ENCODE data around the gene OR5K3.

Gene OR5K3, protein sequence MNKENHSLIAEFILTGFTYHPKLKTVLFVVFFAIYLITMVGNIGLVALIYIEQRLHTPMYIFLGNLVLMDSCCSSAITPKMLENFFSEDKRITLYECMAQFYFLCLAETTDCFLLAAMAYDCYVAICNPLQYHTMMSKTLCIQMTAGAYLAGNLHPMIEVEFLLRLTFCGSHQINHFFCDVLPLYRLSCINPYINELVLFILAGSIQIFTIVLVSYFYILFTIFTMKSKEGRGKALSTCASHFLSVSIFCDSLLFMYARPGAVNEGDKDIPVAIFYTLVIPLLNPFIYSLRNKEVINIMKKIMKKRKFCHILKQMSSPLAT

DNA sequence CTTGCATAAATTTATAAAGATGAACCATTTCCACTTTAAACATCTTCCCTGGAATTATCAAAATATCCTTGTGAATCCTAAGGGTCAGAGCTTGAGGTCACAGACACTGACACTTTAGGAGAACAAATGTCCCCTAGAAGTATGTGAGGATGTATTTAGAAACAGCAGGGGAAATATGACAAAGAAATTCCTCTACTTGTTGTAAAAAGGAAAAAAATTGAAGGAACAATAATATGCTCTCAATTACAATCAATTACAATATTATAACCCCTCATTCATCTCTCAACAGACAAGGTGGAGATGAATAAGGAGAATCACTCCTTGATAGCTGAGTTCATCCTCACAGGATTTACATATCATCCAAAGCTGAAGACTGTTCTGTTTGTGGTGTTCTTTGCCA lies at the start of gene OR5K3:
Gene OR5K3 (plus strand): TSS at position 301 of the 400 bp plus-strand sequence. CDS start 0 bp downstream, at position 301.
- Histone ChIP-seq H3K9ac (ENCODE audit: low read length) (no peak within 1 kb of the TSS), H3K9me3 (ENCODE audit: control insufficient read depth, low read length) (no peaks in the 10 kb centered on the region), H3K27me3 (ENCODE audit: control insufficient read depth, insufficient read depth, low read length) (no peaks in the 10 kb centered on the region), H3K4me1 (ENCODE audit: control insufficient read depth, insufficient read depth, low read length) (no peaks in the 10 kb centered on the region), H3K36me3 (ENCODE audit: control insufficient read depth, insufficient read depth, low read length) (no peaks in the 10 kb centered on the region), H3K4me3 (ENCODE audit: low read length) (no peak within 1 kb of the TSS)

DNA sequence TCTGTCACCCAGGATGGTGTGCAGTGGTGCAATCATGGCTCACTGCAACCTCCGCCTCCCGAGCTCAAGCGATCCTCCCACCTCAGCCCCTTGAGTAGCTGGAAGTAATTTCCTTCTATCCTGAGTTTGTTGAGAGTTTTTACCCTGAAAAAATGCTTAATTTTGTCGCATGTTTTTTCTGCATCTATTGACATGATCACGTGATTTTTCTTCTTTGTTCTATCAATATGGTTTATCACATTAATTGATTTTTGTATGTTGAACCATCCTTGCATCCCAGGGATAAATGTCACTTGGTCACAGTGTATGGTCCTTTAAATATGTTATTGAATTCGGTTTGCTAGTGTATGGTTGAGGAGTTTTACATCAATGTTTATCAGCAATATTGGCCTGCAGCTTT lies 48.7 kb upstream of the OR5K3 start:
- Histone ChIP-seq H3K4me3 (ENCODE audit: low read length) (no peak overlapping the region), H3K9ac (ENCODE audit: low read length) (no peak overlapping the region), H3K9me3 (ENCODE audit: control insufficient read depth, low read length) (no peaks in the 10 kb centered on the region), H3K27me3 (ENCODE audit: control insufficient read depth, insufficient read depth, low read length) (no peaks in the 10 kb centered on the region), H3K4me1 (ENCODE audit: control insufficient read depth, insufficient read depth, low read length) (no peaks in the 10 kb centered on the region), H3K36me3 (ENCODE audit: control insufficient read depth, insufficient read depth, low read length) (no peaks in the 10 kb centered on the region)

DNA sequence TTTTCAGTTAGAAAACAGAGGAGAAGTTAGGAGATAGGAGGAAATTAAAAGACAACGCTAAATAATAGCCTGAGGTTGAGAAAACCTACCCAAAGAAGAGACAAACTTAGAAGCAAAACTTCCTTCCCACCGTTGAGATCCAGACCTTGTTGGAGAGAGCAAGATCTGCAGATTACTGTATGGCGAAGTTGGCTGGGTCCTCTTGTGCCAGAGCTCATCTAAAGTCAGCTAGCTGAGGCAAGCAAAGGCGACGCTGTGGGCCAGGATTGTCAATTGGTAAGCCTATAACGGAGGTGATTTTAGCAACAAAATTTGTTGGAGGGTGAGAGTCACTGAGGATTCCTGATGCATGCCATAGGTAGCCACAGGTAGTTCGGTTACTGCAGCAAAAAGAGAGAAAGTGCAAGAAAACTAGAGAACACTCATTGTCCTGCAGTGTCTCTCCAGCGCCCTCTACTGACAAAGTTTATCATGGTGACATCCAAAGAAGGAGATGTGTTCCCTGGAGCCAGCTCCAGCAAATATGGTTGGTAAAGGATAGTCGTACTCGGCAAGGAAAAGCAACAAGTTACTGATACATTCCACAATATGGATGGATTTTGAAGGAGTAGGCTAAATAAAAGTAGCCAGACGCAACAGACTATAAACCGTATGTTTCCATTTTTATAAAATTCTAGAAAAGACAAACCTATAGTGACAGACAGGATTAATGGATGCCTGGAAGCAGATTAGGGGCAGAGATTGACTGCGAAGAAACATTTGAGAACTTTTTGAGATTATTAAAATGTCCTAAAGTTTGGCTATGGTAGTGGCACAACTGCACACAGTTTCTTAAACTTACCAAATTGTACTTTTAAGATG lies 46.6 kb upstream of the OR5K3 start:
- H3K9ac ChIP-seq (ENCODE audit: low read length), result no peak overlapping the region
- H3K4me3 ChIP-seq (ENCODE audit: low read length), result no peak overlapping the region
- H3K9me3 ChIP-seq (ENCODE audit: control insufficient read depth, low read length), result no peaks in the 10 kb centered on the region
- no peaks in the 10 kb centered on the region for H3K4me1 ChIP-seq (ENCODE audit: control insufficient read depth, insufficient read depth, low read length)
- H3K27me3 ChIP-seq (ENCODE audit: control insufficient read depth, insufficient read depth, low read length), result no peaks in the 10 kb centered on the region
- H3K36me3 ChIP-seq (ENCODE audit: control insufficient read depth, insufficient read depth, low read length), result no peaks in the 10 kb centered on the region

DNA sequence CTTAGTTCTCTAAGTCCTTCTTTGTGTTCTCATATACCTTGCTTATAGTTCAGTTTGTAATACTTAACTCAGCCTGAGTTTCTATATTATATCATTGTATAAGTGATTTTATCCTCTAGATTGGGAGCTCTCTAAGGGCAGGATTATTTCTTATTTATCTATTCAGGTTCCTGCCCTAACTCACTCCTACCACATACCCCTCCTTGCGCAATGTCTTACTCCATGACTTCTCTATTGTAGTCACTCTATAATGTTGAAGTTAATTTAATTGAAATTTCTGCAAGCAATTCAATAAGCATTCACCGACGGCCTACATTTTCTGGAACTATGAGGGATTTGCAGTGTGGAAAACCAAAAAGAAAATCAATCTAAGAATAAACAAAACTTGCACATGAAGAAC lies 40.4 kb upstream of the OR5K3 start:
- Histone ChIP-seq H3K9me3 (ENCODE audit: control insufficient read depth, low read length) (no peaks in the 10 kb centered on the region), H3K4me3 (ENCODE audit: low read length) (no peak overlapping the region), H3K36me3 (ENCODE audit: control insufficient read depth, insufficient read depth, low read length) (no peaks in the 10 kb centered on the region), H3K4me1 (ENCODE audit: control insufficient read depth, insufficient read depth, low read length) (no peaks in the 10 kb centered on the region), H3K9ac (ENCODE audit: low read length) (no peak overlapping the region), H3K27me3 (ENCODE audit: control insufficient read depth, insufficient read depth, low read length) (no peaks in the 10 kb centered on the region)

DNA sequence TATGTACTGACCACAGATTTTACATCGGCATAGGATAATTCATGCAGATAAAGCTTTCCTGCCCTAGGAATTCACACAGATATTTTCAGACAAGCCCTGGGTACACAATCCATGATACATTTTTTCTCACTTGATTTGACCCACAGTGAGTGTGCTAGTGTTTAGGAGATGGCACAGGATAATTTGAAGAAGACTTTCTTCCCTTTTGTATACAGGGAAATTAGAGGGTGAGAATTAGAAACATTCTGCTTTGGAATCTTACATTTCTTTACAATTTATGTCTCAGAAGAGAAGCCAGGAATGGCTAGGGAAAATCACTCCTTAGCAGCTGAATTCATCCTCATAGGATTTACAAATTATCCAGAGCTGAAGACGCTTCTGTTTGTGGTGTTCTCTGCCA lies 36.9 kb upstream of the OR5K3 start, which contains the start of gene OR5K4:
Gene OR5K4 (plus strand): TSS at position 301 of the 400 bp plus-strand sequence. CDS start 0 bp downstream, at position 301.
- H3K4me1 ChIP-seq (ENCODE audit: control insufficient read depth, insufficient read depth, low read length), result no peaks in the 10 kb centered on the region
- no peaks in the 10 kb centered on the region for H3K9me3 ChIP-seq (ENCODE audit: control insufficient read depth, low read length)
- no peaks in the 10 kb centered on the region for H3K36me3 ChIP-seq (ENCODE audit: control insufficient read depth, insufficient read depth, low read length)
- no peaks in the 10 kb centered on the region for H3K27me3 ChIP-seq (ENCODE audit: control insufficient read depth, insufficient read depth, low read length)
- no peak within 1 kb of the TSS for H3K9ac ChIP-seq (ENCODE audit: low read length)
- no peak within 1 kb of the TSS for H3K4me3 ChIP-seq (ENCODE audit: low read length)

DNA sequence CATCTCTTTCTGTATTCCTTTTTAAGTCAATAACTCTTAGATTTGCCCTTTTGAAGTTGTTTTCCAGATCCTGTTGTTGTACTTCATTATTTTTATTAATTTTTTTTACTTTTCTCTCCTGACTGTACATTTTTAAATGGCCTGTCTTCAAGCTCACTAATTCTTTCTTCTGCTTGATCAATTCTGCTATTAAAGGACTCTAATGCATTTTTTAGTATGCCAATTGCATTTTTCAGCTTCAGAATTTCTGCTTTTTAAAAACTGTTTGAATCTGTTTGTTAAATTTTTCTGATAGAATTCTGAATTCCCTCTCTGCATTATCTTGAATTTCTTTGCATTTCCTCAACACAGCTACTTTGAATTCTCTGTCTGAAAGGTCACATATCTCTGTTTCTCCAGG lies 31.2 kb upstream of the OR5K3 start:
- Histone ChIP-seq H3K36me3 (ENCODE audit: control insufficient read depth, insufficient read depth, low read length) (no peaks in the 10 kb centered on the region), H3K4me3 (ENCODE audit: low read length) (no peak overlapping the region), H3K9ac (ENCODE audit: low read length) (no peak overlapping the region), H3K4me1 (ENCODE audit: control insufficient read depth, insufficient read depth, low read length) (no peaks in the 10 kb centered on the region), H3K9me3 (ENCODE audit: control insufficient read depth, low read length) (no peaks in the 10 kb centered on the region), H3K27me3 (ENCODE audit: control insufficient read depth, insufficient read depth, low read length) (no peaks in the 10 kb centered on the region)

DNA sequence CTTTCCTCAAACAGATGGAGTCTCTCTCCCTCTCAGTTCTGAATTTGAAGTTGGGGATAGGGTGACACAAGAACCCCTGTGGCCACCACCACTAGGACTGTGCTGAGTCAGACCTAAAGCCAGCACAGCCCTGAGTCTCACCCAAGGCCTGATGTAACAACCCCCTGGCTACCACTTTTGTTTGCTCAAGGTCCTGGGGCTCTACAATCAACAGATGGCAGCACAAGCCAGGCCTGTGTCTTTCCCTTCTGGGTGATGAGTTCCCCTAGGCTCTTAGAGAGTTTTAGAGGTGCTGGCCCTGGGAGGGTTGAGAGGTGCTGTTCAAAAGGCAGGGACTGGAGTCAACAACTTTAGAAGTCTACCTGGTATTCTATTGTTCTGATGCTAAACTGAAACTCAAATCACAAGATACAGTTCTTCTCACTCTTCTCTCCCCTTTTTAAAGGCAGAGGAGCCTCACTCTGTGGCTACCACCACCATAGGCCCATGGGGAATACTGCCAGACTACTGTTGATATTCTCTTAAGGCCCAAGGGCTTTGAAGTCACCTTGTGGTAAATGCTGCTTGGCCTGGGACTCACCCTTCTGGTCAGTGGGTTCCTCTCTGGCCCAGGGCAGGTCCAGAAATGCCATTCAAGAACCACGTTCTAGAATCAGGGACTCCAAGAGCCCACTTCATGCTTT lies 30.3 kb upstream of the OR5K3 start:
- H3K9ac ChIP-seq (ENCODE audit: low read length), result no peak overlapping the region
- H3K36me3 ChIP-seq (ENCODE audit: control insufficient read depth, insufficient read depth, low read length), result no peaks in the 10 kb centered on the region
- no peaks in the 10 kb centered on the region for H3K9me3 ChIP-seq (ENCODE audit: control insufficient read depth, low read length)
- no peaks in the 10 kb centered on the region for H3K27me3 ChIP-seq (ENCODE audit: control insufficient read depth, insufficient read depth, low read length)
- no peak overlapping the region for H3K4me3 ChIP-seq (ENCODE audit: low read length)
- H3K4me1 ChIP-seq (ENCODE audit: control insufficient read depth, insufficient read depth, low read length), result no peaks in the 10 kb centered on the region

DNA sequence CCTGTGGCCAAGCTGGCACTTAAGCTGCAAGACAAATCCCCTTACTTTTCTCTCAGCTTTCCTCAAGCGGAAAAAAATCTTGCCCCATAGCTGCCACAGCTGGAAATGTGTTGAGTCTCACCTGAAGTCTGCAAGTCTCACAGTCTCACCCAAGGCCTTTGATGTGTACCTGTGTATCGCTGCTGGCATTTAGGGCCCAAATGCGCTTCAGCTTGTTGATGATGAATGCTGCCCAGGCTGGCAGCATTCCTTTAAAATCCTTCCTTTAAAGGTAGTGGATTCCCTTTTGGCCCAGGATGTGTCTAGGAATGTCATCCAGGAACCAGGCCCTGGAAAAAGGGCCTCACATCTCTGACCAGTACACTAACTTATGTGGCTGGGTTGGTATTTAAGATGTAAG lies 29.8 kb upstream of the OR5K3 start:
- H3K9ac ChIP-seq (ENCODE audit: low read length), result no peak overlapping the region
- no peaks in the 10 kb centered on the region for H3K27me3 ChIP-seq (ENCODE audit: control insufficient read depth, insufficient read depth, low read length)
- no peak overlapping the region for H3K4me3 ChIP-seq (ENCODE audit: low read length)
- no peaks in the 10 kb centered on the region for H3K4me1 ChIP-seq (ENCODE audit: control insufficient read depth, insufficient read depth, low read length)
- no peaks in the 10 kb centered on the region for H3K36me3 ChIP-seq (ENCODE audit: control insufficient read depth, insufficient read depth, low read length)
- no peaks in the 10 kb centered on the region for H3K9me3 ChIP-seq (ENCODE audit: control insufficient read depth, low read length)

DNA sequence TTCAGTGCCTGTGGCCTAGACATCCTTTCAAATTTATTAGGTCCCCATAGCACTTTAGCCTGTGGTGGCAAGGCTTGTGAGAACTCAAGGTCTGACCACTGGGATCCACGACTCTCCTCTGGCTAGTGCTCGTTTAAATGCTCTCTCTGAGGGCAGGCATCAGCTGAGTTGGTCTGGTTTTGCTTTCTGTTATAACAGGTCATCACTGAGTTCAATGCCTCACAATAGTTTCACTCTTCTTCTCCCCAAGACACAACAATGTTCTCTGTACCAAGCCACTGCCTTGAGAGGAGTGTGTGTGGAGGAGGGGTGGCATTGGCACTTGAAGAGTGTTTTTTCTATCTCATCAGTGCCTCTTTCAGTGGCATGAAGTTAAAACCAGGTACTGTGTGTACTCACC lies 29.2 kb upstream of the OR5K3 start:
- Histone ChIP-seq H3K4me1 (ENCODE audit: control insufficient read depth, insufficient read depth, low read length) (no peaks in the 10 kb centered on the region), H3K27me3 (ENCODE audit: control insufficient read depth, insufficient read depth, low read length) (no peaks in the 10 kb centered on the region), H3K9me3 (ENCODE audit: control insufficient read depth, low read length) (no peaks in the 10 kb centered on the region), H3K36me3 (ENCODE audit: control insufficient read depth, insufficient read depth, low read length) (no peaks in the 10 kb centered on the region), H3K9ac (ENCODE audit: low read length) (no peak overlapping the region), H3K4me3 (ENCODE audit: low read length) (no peak overlapping the region)

DNA sequence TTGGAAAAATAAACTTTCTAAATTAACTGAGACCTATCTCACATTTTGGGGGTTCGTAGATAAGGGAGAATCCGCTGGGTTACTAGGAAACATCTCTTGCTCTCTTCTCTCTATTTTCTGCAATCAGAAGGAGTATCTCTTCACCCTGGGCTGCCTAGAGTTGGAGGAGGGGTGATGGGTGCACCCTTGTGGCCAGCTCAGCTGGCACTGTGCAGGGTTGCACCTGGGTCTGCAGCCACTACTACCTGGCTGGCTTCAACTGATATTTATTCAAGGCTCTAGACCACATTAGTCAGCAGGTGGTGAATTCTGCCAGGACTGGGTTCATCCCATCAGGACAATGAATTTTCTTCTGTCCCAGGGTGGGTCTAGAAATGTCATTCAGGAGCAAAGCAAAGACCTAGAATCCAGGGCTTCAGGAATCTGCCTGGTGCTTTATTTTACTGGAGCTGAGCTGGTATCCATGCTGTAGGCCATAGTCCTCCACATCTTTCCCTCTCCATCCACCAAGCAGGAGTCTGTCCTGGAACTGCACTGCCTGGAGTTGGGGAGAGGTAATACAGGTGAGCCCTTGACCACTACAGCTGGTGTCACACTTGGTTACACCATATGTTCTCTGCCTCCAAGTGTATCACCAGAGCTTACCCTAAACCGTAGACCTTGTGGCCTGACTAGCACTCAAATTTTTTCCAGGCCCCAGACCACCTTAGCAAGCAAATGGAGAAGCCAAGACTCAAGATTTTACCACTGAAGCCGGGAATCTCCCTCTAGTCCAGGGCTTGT lies 22.8 kb upstream of the OR5K3 start:
- H3K27me3 ChIP-seq (ENCODE audit: control insufficient read depth, insufficient read depth, low read length), result no peaks in the 10 kb centered on the region
- H3K36me3 ChIP-seq (ENCODE audit: control insufficient read depth, insufficient read depth, low read length), result no peaks in the 10 kb centered on the region
- no peaks in the 10 kb centered on the region for H3K4me1 ChIP-seq (ENCODE audit: control insufficient read depth, insufficient read depth, low read length)
- H3K4me3 ChIP-seq (ENCODE audit: low read length), result no peak overlapping the region
- H3K9me3 ChIP-seq (ENCODE audit: control insufficient read depth, low read length), result no peaks in the 10 kb centered on the region
- no peak overlapping the region for H3K9ac ChIP-seq (ENCODE audit: low read length)

DNA sequence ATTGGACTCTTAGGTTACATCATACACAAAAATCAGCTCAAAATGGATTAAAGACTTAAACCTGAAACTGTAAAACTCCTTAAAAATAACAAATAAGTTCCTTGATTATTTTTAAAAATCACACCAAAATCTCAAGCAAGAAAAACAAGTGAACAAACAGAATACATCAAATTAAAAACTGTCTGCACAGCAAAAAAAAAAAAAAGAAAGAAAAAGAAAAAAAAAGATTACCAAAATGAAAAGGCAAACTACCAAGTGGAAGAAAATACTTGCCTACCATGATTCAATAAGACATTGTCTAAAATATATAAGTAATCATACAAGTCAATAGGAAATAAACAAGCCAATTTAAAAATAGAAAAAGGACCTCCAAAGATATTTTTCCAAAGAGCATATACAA lies 19.3 kb upstream of the OR5K3 start:
- no peaks in the 10 kb centered on the region for H3K36me3 ChIP-seq (ENCODE audit: control insufficient read depth, insufficient read depth, low read length)
- no peak overlapping the region for H3K4me3 ChIP-seq (ENCODE audit: low read length)
- no peaks in the 10 kb centered on the region for H3K27me3 ChIP-seq (ENCODE audit: control insufficient read depth, insufficient read depth, low read length)
- no peaks in the 10 kb centered on the region for H3K4me1 ChIP-seq (ENCODE audit: control insufficient read depth, insufficient read depth, low read length)
- no peak overlapping the region for H3K9ac ChIP-seq (ENCODE audit: low read length)
- no peaks in the 10 kb centered on the region for H3K9me3 ChIP-seq (ENCODE audit: control insufficient read depth, low read length)
